ENCODE measurements around the gene CUBN. TPM values are rescaled to one million over a fixed set of nuclear protein-coding genes. Genes with fewer than 3 reads are reported as not detected.

The CUBN gene
- total RNA-seq, 2 donors from 2014 or later = 1.3 to 9.7 TPM

DNA sequence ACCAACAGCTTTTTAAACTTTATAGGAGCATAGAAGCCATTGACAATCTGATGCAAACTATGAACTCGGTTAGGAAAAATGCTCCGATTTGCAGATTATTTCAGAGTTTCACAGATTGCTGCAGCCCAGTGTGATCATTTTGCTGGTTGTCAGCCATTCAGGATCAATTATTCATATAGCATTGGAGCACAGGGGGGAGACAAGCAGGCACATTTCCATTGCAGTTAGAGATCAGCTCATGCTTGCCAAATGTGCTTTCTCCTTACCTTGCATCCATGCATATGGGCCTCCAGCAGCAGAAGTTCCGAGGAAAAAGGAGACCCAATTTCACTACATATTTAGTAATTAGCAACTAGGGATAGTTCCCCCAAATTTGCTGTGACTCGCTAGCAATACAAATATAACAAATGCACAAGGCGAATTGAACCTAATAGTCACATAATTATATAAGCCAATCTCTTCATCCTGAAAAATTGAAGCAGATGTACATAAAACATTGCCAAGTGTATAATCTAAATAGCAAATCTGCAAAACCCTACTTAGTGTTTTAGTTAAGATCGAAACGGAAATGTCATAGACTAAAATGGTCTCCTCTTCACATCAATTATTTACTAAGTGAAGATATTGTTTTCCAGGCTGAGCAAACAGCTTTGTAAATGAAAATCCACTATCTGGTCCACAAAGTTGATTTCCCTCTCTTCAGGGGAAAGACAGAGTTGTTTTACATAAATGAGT lies 262.9 kb downstream of the CUBN start:
- no peaks in the 10 kb centered on the region for H3K9me3 ChIP-seq
- H3K36me3 ChIP-seq = no peaks in the 10 kb centered on the region
- no peak for DNase-seq (ENCODE audit: low spot score)
- H3K4me3 ChIP-seq = no peak overlapping the region
- no peak for TF ChIP-seq POLR2AphosphoS5 (IDR thresholded peaks at IDR 0.05)
- TF ChIP-seq, protein P1, sequence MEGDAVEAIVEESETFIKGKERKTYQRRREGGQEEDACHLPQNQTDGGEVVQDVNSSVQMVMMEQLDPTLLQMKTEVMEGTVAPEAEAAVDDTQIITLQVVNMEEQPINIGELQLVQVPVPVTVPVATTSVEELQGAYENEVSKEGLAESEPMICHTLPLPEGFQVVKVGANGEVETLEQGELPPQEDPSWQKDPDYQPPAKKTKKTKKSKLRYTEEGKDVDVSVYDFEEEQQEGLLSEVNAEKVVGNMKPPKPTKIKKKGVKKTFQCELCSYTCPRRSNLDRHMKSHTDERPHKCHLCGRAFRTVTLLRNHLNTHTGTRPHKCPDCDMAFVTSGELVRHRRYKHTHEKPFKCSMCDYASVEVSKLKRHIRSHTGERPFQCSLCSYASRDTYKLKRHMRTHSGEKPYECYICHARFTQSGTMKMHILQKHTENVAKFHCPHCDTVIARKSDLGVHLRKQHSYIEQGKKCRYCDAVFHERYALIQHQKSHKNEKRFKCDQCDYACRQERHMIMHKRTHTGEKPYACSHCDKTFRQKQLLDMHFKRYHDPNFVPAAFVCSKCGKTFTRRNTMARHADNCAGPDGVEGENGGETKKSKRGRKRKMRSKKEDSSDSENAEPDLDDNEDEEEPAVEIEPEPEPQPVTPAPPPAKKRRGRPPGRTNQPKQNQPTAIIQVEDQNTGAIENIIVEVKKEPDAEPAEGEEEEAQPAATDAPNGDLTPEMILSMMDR (IDR thresholded peaks at IDR 0.05) = no peak
- no peak for TF ChIP-seq POLR2A (IDR thresholded peaks at IDR 0.05)
- H3K4me1 ChIP-seq (replicated peaks) = no peaks in the 10 kb centered on the region
- H3K27me3 ChIP-seq (replicated peaks; ENCODE audit: insufficient read depth) = no peaks in the 10 kb centered on the region
- WGBS = 60% methylated on average over 7 of the region's 7 CpGs
- H3K27ac ChIP-seq = no peak overlapping the region
- intact Hi-C loops (cut with DNase I) = no loop called here

DNA sequence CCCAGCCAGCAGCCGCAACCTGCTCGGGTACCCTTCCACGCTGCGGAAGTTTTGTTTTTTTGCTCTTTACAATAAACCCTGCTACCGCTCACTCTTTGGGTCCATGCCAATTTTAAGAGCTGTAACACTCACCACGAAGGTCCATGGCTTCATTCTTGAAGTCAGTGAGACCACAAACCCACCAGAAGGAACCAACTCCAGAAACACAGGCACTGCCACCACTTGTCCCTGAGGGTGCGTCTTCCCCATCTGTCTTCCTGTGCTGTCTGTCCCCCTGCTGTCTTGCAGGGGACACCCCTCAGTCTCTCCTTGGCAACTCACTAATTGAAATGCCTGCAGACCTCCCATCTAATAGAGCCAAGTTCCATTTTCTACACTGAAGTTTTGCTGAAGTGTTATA lies 263.8 kb downstream of the CUBN start:
- WGBS = 88% methylated on average over 7 of the region's 7 CpGs
- Histone ChIP-seq H3K36me3 (no peaks in the 10 kb centered on the region), H3K27ac (no peak overlapping the region), H3K4me1 (replicated peaks) (no peaks in the 10 kb centered on the region), H3K4me3 (no peak overlapping the region), H3K9me3 (no peaks in the 10 kb centered on the region), H3K27me3 (replicated peaks; ENCODE audit: insufficient read depth) (no peaks in the 10 kb centered on the region)
- TF ChIP-seq POLR2AphosphoS5 (IDR thresholded peaks at IDR 0.05) (no peak), POLR2A (IDR thresholded peaks at IDR 0.05) (no peak)
- TF ChIP-seq, protein P1 (IDR thresholded peaks at IDR 0.05) = no peak
- intact Hi-C loops (cut with DNase I) = no loop called here
- no peak for DNase-seq (ENCODE audit: low spot score)

DNA sequence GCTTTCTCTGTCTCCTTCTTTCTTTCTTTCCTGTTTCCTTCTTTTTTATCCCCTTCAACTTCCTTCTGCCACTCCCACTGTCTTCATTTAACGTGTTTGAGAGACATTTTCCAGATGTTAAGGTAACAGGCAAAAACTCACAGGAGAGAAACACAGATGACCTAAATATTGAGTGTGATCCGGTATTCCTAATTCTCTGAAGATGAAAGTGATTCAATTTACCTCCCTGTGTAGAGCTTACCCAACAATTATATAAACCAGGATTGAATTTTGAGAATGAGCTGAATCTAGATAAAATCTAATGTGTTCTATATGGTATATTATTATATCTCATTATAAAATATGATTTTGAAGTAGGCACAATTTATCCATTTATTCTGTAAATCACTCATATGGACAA lies 265.8 kb downstream of the CUBN start:
- DNase-seq (ENCODE audit: low spot score) = no peak
- WGBS = 86% methylated on average over 2 of the region's 2 CpGs
- H3K27ac ChIP-seq = no peak overlapping the region
- H3K4me3 ChIP-seq = no peak overlapping the region
- H3K36me3 ChIP-seq = no peaks in the 10 kb centered on the region
- TF ChIP-seq POLR2AphosphoS5 (IDR thresholded peaks at IDR 0.05) = no peak
- no peak for TF ChIP-seq POLR2A (IDR thresholded peaks at IDR 0.05)
- TF ChIP-seq, protein P1 (IDR thresholded peaks at IDR 0.05) = no peak
- no peaks in the 10 kb centered on the region for H3K27me3 ChIP-seq (replicated peaks; ENCODE audit: insufficient read depth)
- H3K9me3 ChIP-seq = no peaks in the 10 kb centered on the region
- H3K4me1 ChIP-seq (replicated peaks) = no peaks in the 10 kb centered on the region
- intact Hi-C loops (cut with DNase I) = no loop called here

DNA sequence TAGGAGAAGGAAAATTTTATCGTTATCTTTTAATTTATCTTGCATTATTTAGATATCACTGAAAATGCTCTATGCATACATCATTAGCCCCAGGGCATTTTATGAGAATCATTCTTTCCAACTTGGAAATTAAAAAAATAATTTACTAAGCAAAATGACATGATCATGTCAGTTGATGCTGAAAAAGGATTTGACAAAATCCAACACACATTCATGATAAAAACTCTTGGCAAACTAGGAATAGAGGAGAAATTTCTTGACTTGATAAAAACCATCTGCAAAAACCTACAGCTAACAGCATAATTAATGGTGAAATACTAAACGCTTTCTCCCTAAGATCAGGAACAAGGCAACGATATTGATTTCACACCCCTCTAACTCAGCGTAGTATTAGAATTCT lies 272.2 kb downstream of the CUBN start:
- no peaks in the 10 kb centered on the region for H3K9me3 ChIP-seq
- whole genome bisulfite sequencing = 82% methylated on average over 4 of the region's 4 CpGs
- no peak for DNase-seq (ENCODE audit: low spot score)
- TF ChIP-seq POLR2AphosphoS5 (IDR thresholded peaks at IDR 0.05) (no peak), POLR2A (IDR thresholded peaks at IDR 0.05) (no peak)
- TF ChIP-seq, protein P1 (IDR thresholded peaks at IDR 0.05) = no peak
- no peak overlapping the region for H3K27ac ChIP-seq
- no peaks in the 10 kb centered on the region for H3K4me1 ChIP-seq (replicated peaks)
- no peaks in the 10 kb centered on the region for H3K36me3 ChIP-seq
- no peaks in the 10 kb centered on the region for H3K27me3 ChIP-seq (replicated peaks; ENCODE audit: insufficient read depth)
- H3K4me3 ChIP-seq = no peak overlapping the region
- intact Hi-C loops (cut with DNase I) = no loop called here

DNA sequence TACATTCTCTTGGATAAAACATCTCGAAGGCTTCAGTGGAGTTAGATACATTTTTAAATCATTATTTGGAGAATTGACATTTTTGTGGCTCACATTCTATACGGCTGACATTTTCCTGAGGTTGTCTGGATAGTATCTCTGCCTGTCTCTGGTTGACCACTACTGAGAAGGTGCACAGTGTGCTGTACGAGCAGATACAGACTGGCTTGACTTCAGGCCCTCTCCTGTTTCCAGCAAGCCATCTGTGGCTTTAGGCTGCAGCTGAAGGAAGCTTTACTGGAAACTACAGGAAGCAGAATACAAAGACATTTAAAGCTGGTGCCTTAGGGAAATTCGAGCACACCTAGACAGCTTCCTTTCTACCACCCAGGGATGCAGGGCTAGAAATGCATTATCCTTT lies 273.0 kb downstream of the CUBN start:
- H3K4me1 ChIP-seq (replicated peaks) = no peaks in the 10 kb centered on the region
- no peaks in the 10 kb centered on the region for H3K27me3 ChIP-seq (replicated peaks; ENCODE audit: insufficient read depth)
- no peak for DNase-seq (ENCODE audit: low spot score)
- WGBS = 34% methylated on average over 4 of the region's 4 CpGs
- no peak overlapping the region for H3K4me3 ChIP-seq
- no peak for TF ChIP-seq POLR2A (IDR thresholded peaks at IDR 0.05)
- TF ChIP-seq, protein P1 (IDR thresholded peaks at IDR 0.05) = no peak
- no peak for TF ChIP-seq POLR2AphosphoS5 (IDR thresholded peaks at IDR 0.05)
- no peaks in the 10 kb centered on the region for H3K36me3 ChIP-seq
- intact Hi-C loops (cut with DNase I) = no loop called here
- no peak overlapping the region for H3K27ac ChIP-seq
- H3K9me3 ChIP-seq = no peaks in the 10 kb centered on the region

Measured in prostate gland (tissue), 2 donors.